K562 (cell line): ENCODE data around the gene MADD. TPM values are rescaled to one million over a fixed set of nuclear protein-coding genes. Genes with fewer than 3 reads are reported as not detected.

Source experiments
- ETV6 ChIP-seq, 3 experiments: fragments of 150-350 bp in 1 of 3; sonication (generic) in 1 of 3; formaldehyde crosslinking in 1 of 3; IDR thresholded peaks; 2 replicates each; pipeline versions ENCODE4 v1.6.1 to v1.8.0; 2014 to 2022; ENCODE audit warnings: borderline replicate concordance in 2 of 3, low read depth in 2 of 3, antibody characterized with exemption in 1 of 3, low read length in 1 of 3, mild to moderate bottlenecking in 1 of 3, missing genetic modification reagents in 1 of 3
- NFE2L1 ChIP-seq: fragments of 450-650 bp; IDR thresholded peaks from 2 replicates; pipeline ENCODE4 v1.6.1; 2016; ENCODE audit warnings: missing genetic modification characterization, low read depth, mild to moderate bottlenecking, missing compliant biosample characterization, moderate library complexity, borderline replicate concordance
- POLR2G ChIP-seq: fragments of 200-400 bp; formaldehyde crosslinking; IDR thresholded peaks from 2 replicates; pipeline ENCODE4 v1.6.1; 2017; ENCODE audit warnings: low read depth, mild to moderate bottlenecking, antibody characterized with exemption, low read length, moderate library complexity
- RAD21 ChIP-seq, 2 experiments: fragments of 250-450 bp in 1 of 2; fragments of 450-650 bp in 1 of 2; sonication (Bioruptor Pico) in 1 of 2; formaldehyde crosslinking in 1 of 2; IDR thresholded peaks in 1 of 2; conservative IDR thresholded peaks in 1 of 2; 2 replicates each; pipeline versions ENCODE4 v1.4.0 to v1.8.0; 2020 to 2022; ENCODE audit warnings: mild to moderate bottlenecking in 2 of 2, moderate library complexity in 1 of 2
- RCOR1 ChIP-seq, 2 experiments: IDR thresholded peaks; 2 replicates each; pipeline ENCODE4 v1.6.1; 2012; ENCODE audit warnings: low read depth in 2 of 2, low read length in 2 of 2, borderline replicate concordance in 1 of 2, improper control_type of control experiment in 1 of 2
- REST ChIP-seq, 2 experiments: fragments of 450-650 bp; formaldehyde crosslinking in 1 of 2; IDR thresholded peaks; 2 replicates each; pipeline versions ENCODE4 v1.4.0 to v1.6.1; 2014 to 2020; ENCODE audit warnings: mild to moderate bottlenecking in 2 of 2, borderline replicate concordance in 1 of 2, low read depth in 1 of 2
- STAT6 ChIP-seq: sonication (generic); formaldehyde crosslinking; IDR thresholded peaks from 2 replicates; pipeline ENCODE4 v1.8.1; 2023; ENCODE audit warnings: mild to moderate bottlenecking, missing genetic modification reagents
- USF2 ChIP-seq: sonication (generic); formaldehyde crosslinking; IDR thresholded peaks from 2 replicates; pipeline ENCODE4 v1.5.0; 2020; ENCODE audit warnings: missing genetic modification reagents
- ZNF408 ChIP-seq: fragments of 250-450 bp; sonication (Bioruptor Pico); IDR thresholded peaks from 2 replicates; pipeline ENCODE4 v1.4.0; 2020; ENCODE audit warnings: low read depth, mild to moderate bottlenecking, moderate library complexity
- ZNF75A ChIP-seq: fragments of 450-650 bp; formaldehyde crosslinking; IDR thresholded peaks from 2 replicates; pipeline ENCODE4 v1.4.0; 2020; ENCODE audit warnings: mild to moderate bottlenecking
- polyA plus RNA-seq, 8 experiments: library from polyadenylated mRNA; depleted of rRNA in 4 of 8; stranded (reverse) in 5 of 8; unstranded in 3 of 8; fragments of >200 nt; fragmentation: Nextera tagmentation in 2 of 8; fragmentation: Illumina TruSeq in 1 of 8; extraction: Ambion mirVana in 2 of 8; extraction: Trizol in 1 of 8; gene quantifications; 2 replicates each; pipeline versions ENCODE4 v1.2.1 to v1.2.3, GENCODE V29; 2011 to 2014; ENCODE audit warnings: inconsistent platforms in 1 of 8, missing spikeins in 1 of 8
- total RNA-seq, 7 experiments: library from RNA; depleted of rRNA in 6 of 7; stranded (reverse); fragments of >200 nt in 6 of 7; fragmentation: Illumina TruSeq in 2 of 7; extraction: Trizol in 2 of 7; gene quantifications; 2 replicates each; pipeline versions ENCODE4 v1.2.1 to v1.2.3, GENCODE V29; 2011 to 2021; ENCODE audit warnings: low replicate concordance in 1 of 7

Gene MADD
- total and polyA plus RNA-seq, 9 of the 15 experiments (the other 6 are each of a cell fraction or from before 2014, with no cell fraction given) = 0.68 to 57.6 (median 33.6) TPM

DNA sequence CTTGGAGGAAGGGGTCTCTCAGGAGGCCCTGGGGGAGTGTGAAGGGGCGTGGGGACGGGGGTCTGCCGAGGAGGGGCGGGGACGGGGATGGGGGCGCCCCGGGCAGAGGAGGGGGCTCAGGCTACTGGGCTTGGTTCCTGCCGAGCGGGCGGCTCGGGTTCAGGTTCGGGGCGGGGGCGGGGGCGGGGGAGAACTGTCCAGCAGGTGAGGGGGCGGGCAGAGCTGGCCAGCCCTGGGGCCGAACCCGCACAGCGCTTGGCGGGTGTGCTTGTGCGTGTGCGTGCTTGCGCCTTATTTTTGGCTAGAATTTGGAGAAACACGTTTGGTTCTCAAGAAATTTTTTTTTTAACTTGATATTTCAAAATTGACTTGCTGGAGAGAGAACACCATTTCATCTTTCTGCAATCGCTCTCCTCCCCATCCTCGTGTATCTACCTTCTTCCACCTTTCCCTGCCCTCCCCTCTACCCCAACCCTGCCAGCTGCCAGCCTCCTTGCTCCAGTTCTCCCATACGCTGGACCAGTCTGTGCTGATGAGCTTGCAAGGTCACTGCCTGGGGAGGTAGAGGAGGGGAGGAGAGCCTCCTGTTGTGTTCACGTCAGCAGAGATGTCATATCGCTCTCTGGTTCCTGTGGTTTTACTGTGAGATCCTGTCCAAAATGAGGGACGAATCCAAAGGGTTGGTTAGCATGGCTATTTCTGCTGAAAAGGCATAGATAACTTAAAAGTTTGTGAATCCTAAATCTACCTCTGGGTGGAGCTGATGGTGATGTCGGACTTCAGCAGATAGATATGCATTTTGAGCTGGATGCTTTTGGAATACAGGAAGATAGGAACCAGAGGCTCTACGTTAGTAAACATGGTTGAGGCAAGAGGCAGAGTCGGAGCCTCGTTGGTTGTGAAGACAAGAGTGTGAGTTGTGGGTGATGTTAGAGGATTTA, 668 bp downstream of the MADD start (continued):
- TF ChIP-seq STAT6 (CRISPR knock-in tag) (no peak), POLR2G (no peak), RAD21 (CRISPR knock-in tag; conservative IDR thresholded peaks at IDR 0.05 in 1 of 2, IDR thresholded peaks at IDR 0.05 in 1 of 2) (0 out of 4 replicates have a peak, but pooled peaks of 1 of the 2 experiments have one; percentile 26), ZNF408 (CRISPR knock-in tag) (no peak), ETV6 (IDR thresholded peaks at IDR 0.05; ENCODE audit: borderline replicate concordance in 1 of 2, low read depth in 2 of 2, low read length in 1 of 2) (no peak), ETV6 (CRISPR knock-in tag; IDR thresholded peaks at IDR 0.05; ENCODE audit: borderline replicate concordance) (no peak), USF2 (no peak), REST (IDR thresholded peaks at IDR 0.05; ENCODE audit: borderline replicate concordance) (peak; percentile 15; the same call in 1 of the 2 replicates), REST (CRISPR knock-in tag; IDR thresholded peaks at IDR 0.05; ENCODE audit: low read depth) (no peak), ZNF75A (CRISPR knock-in tag) (no peak), RCOR1 (IDR thresholded peaks at IDR 0.05; ENCODE audit: borderline replicate concordance in 1 of 2, low read depth in 2 of 2, low read length in 2 of 2) (peak in 1 of 2 experiments; percentile 80; a peak in 2 of 4 replicates), NFE2L1 (tag) (no peak)
